ENCODE results near the gene OSBPL10.

DNA sequence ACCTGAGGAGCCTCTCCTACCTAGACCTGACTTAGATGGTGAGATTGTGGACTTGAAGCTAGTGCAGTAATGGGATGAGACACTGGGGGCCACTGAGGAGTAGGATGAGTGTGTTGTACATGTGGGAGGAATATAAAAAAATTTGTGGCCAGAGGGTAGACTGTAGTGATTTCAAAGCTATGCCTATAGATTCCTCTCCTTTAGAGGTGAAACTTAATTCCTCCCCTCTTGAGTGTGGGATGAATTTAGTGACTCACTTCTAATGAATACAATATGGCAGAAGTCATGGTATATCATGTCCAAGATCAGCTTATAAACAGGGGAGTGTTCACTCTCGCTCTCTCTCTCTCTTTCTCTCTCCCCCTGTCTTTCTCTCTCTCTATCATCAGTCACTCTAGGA lies 7.2 kb upstream of the OSBPL10 start:
- TF ChIP-seq, protein P1, sequence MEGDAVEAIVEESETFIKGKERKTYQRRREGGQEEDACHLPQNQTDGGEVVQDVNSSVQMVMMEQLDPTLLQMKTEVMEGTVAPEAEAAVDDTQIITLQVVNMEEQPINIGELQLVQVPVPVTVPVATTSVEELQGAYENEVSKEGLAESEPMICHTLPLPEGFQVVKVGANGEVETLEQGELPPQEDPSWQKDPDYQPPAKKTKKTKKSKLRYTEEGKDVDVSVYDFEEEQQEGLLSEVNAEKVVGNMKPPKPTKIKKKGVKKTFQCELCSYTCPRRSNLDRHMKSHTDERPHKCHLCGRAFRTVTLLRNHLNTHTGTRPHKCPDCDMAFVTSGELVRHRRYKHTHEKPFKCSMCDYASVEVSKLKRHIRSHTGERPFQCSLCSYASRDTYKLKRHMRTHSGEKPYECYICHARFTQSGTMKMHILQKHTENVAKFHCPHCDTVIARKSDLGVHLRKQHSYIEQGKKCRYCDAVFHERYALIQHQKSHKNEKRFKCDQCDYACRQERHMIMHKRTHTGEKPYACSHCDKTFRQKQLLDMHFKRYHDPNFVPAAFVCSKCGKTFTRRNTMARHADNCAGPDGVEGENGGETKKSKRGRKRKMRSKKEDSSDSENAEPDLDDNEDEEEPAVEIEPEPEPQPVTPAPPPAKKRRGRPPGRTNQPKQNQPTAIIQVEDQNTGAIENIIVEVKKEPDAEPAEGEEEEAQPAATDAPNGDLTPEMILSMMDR (IDR thresholded peaks at IDR 0.05; ENCODE audit: insufficient read depth, low read depth, low read length) = no peak
- no peak for TF ChIP-seq EZH2 (IDR thresholded peaks at IDR 0.05; ENCODE audit: insufficient read depth, low read length)

Data from astrocyte (in vitro differentiated cells and primary cell).